GM23338 (cell line): ENCODE measurements around the gene SLC25A29. TPM values are rescaled to one million over a fixed set of nuclear protein-coding genes. Genes with fewer than 3 reads are reported as not detected.
"Not testable (repeated sequence)": the region's sequence is repeated elsewhere in the genome, so short reads cannot be mapped to it uniquely, and the experiment has no call there.

Source experiments
- ATAC-seq: fragments of 200-7000 bp; cut with Tn5 transposase; 3 replicates; pipeline ENCODE4 v1.9.1; 2020
- DNase-seq: peaks from one replicate; pipeline ENCODE4 v3.0.0-alpha.2; 2015; ENCODE audit warnings: low spot score
- H2AFZ ChIP-seq: fragments of 200-600 bp; sonication (generic); 2 replicates; pipeline ENCODE4 v1.8.0; 2016; ENCODE audit warnings: antibody characterized with exemption, mild to moderate bottlenecking, moderate library complexity
- H3F3A ChIP-seq: fragments of 200-600 bp; sonication (generic); replicated peaks from 2 replicates; pipeline ENCODE4 v1.8.0; 2017; ENCODE audit warnings: antibody characterized with exemption, mixed run types, low read depth
- H3K27ac ChIP-seq: fragments of 200-600 bp; sonication (generic); 2 replicates; pipeline ENCODE4 v1.6.1; 2016; ENCODE audit warnings: low read depth
- H3K27me3 ChIP-seq: fragments of 200-600 bp; sonication (generic); 2 replicates; pipeline ENCODE4 v1.8.0; 2016; ENCODE audit warnings: mild to moderate bottlenecking, mixed run types, moderate library complexity; ENCODE audit not compliant: insufficient read depth
- H3K36me3 ChIP-seq: fragments of 200-600 bp; sonication (generic); 2 replicates; pipeline ENCODE4 v1.8.0; 2016; ENCODE audit warnings: mild to moderate bottlenecking; ENCODE audit not compliant: insufficient read depth
- H3K4me1 ChIP-seq: fragments of 200-600 bp; sonication (generic); 2 replicates; pipeline ENCODE4 v1.8.0; 2016; ENCODE audit warnings: mild to moderate bottlenecking, moderate library complexity; ENCODE audit not compliant: insufficient read depth
- H3K4me2 ChIP-seq: fragments of 200-600 bp; sonication (generic); 2 replicates; pipeline ENCODE4 v1.7.1; 2017; ENCODE audit warnings: mixed run types
- H3K4me3 ChIP-seq: fragments of 200-600 bp; sonication (generic); 2 replicates; pipeline ENCODE4 v1.6.1; 2016; ENCODE audit warnings: mixed run types
- H3K79me2 ChIP-seq: fragments of 200-600 bp; sonication (generic); replicated peaks from 2 replicates; pipeline ENCODE4 v1.8.0; 2017; ENCODE audit warnings: mild to moderate bottlenecking; ENCODE audit not compliant: insufficient read depth
- H3K9me2 ChIP-seq: fragments of 200-600 bp; sonication (generic); 2 replicates; pipeline ENCODE4 v1.8.0; 2017; ENCODE audit not compliant: insufficient read depth
- H4K20me1 ChIP-seq: fragments of 200-600 bp; sonication (generic); replicated peaks from 2 replicates; pipeline ENCODE4 v1.8.0; 2017; ENCODE audit warnings: mild to moderate bottlenecking; ENCODE audit not compliant: insufficient read depth
- H3K27ac Mint-ChIP-seq: 2 replicates; pipeline ENCODE4 v1.8.0; 2020; ENCODE audit warnings: inconsistent platforms, mild to moderate bottlenecking, moderate library complexity, mixed read lengths
- H3K27me3 Mint-ChIP-seq: 3 replicates; pipeline ENCODE4 v1.8.0; 2022; ENCODE audit warnings: low read depth, mild to moderate bottlenecking, moderate library complexity, mixed read lengths, inconsistent platforms; ENCODE audit not compliant: insufficient read depth, poor library complexity
- H3K36me3 Mint-ChIP-seq: 3 replicates; pipeline ENCODE4 v1.8.0; 2021; ENCODE audit warnings: low read depth, mild to moderate bottlenecking, inconsistent platforms, moderate library complexity, mixed read lengths
- H3K4me1 Mint-ChIP-seq: 3 replicates; pipeline ENCODE4 v1.8.0; 2020; ENCODE audit warnings: mild to moderate bottlenecking, inconsistent platforms, mixed read lengths
- H3K4me3 Mint-ChIP-seq: 3 replicates; pipeline ENCODE4 v1.8.0; 2021; ENCODE audit warnings: moderate library complexity, mild to moderate bottlenecking, inconsistent platforms, mixed read lengths
- H3K9me3 Mint-ChIP-seq: 3 replicates; pipeline ENCODE4 v1.8.0; 2020; ENCODE audit warnings: moderate library complexity, mild to moderate bottlenecking, inconsistent platforms, mixed read lengths
- CREB1 ChIP-seq: fragments of 250-450 bp; sonication (Bioruptor Pico); IDR thresholded peaks from 2 replicates; pipeline ENCODE4 v1.5.0; 2020; ENCODE audit warnings: low read depth, mild to moderate bottlenecking, moderate library complexity
- CTCF ChIP-seq, 2 experiments: fragments of 200-600 bp in 1 of 2; sonication (generic) in 1 of 2; conservative IDR thresholded peaks; 2 replicates each; pipeline versions ENCODE4 v1.5.1 to v1.6.1; 2016 to 2017; ENCODE audit warnings: antibody characterized with exemption in 2 of 2, low read depth in 2 of 2, mild to moderate bottlenecking in 2 of 2, moderate library complexity in 1 of 2
- ETS1 ChIP-seq: IDR thresholded peaks from 2 replicates; pipeline ENCODE4 v1.6.1; 2016; ENCODE audit warnings: antibody characterized with exemption
- EZH2 ChIP-seq: fragments of 200-600 bp; sonication (generic); IDR thresholded peaks from one replicate; pipeline ENCODE4 v1.8.0; 2017; ENCODE audit warnings: antibody characterized with exemption, mild to moderate bottlenecking, low read depth; ENCODE audit not compliant: unreplicated experiment
- JUNB ChIP-seq: IDR thresholded peaks from one replicate; pipeline ENCODE4 v1.6.1; 2016; ENCODE audit warnings: antibody characterized with exemption; ENCODE audit not compliant: unreplicated experiment
- NANOG ChIP-seq: IDR thresholded peaks from 2 replicates; pipeline ENCODE4 v1.6.1; 2016; ENCODE audit warnings: antibody characterized with exemption, borderline replicate concordance
- POLR2AphosphoS5 ChIP-seq: IDR thresholded peaks from 2 replicates; pipeline ENCODE4 v1.6.1; 2016; ENCODE audit warnings: antibody characterized with exemption, low read depth
- STAT1 ChIP-seq: IDR thresholded peaks from one replicate; pipeline ENCODE4 v1.6.1; 2016; ENCODE audit warnings: antibody characterized with exemption; ENCODE audit not compliant: unreplicated experiment
- ZNF114 ChIP-seq: fragments of 250-450 bp; sonication (Bioruptor Pico); IDR thresholded peaks from 2 replicates; pipeline ENCODE4 v1.5.0; 2020; ENCODE audit warnings: mild to moderate bottlenecking, moderate library complexity
- ZNF331 ChIP-seq: fragments of 250-450 bp; sonication (Bioruptor Pico); IDR thresholded peaks from 2 replicates; pipeline ENCODE4 v1.5.0; 2020; ENCODE audit warnings: low read depth, mild to moderate bottlenecking, moderate library complexity
- polyA plus RNA-seq: library from polyadenylated mRNA; unstranded; fragments of >200 nt; fragmentation: Nextera tagmentation; extraction: Ambion mirVana; gene quantifications from 2 replicates; pipeline ENCODE4 v1.2.1, GENCODE V29; 2016
- total RNA-seq: library from RNA; depleted of rRNA; stranded (reverse); fragments of >200 nt; shearing (Covaris generic); gene quantifications from 2 replicates; pipeline ENCODE4 v1.2.3, GENCODE V29; 2014

Gene SLC25A29
- total and polyA plus RNA-seq, 2 experiments from 2014 or later, result 65.6 to 206 TPM

GRCh38 chr14:100288382-100289185, 17.7 kb downstream of the SLC25A29 start:
- H3K9me2 ChIP-seq, result no peaks in the 10 kb centered on the region
- H4K20me1 ChIP-seq, result peaks cover 13% of the 10 kb centered on the region
- no peaks in the 10 kb centered on the region; the same call in 1 of the 2 replicates for H3K36me3 ChIP-seq
- H3K79me2 ChIP-seq, result no peaks in the 10 kb centered on the region
- H3K27me3 ChIP-seq, result no peaks in the 10 kb centered on the region
- Mint-ChIP-seq H3K27me3 (peaks cover 18% of the 10 kb centered on the region), H3K9me3 (no peaks in the 10 kb centered on the region), H3K4me1 (peaks cover 46% of the 10 kb centered on the region), H3K27ac (peak overlapping the region; percentile 66; the same call in 1 of the 2 replicates), H3K4me3 (no peak overlapping the region), H3K36me3 (peaks cover 25% of the 10 kb centered on the region; the same call in 2 of the 3 replicates)
- no peak for DNase-seq
- H3K4me2 ChIP-seq, result no peak overlapping the region
- H3F3A ChIP-seq, result peaks cover 20% of the 10 kb centered on the region; the same call in 1 of the 2 replicates
- no peak overlapping the region for H2AFZ ChIP-seq
- peaks cover 13% of the 10 kb centered on the region for H3K4me1 ChIP-seq
- no peak for ATAC-seq
- TF ChIP-seq ETS1 (no peak), EZH2 (no peak), ZNF331 (CRISPR knock-in tag) (no peak)
- no peak overlapping the region for H3K4me3 ChIP-seq
- peak overlapping the region; percentile 45; the same call in 1 of the 2 replicates for H3K27ac ChIP-seq

GRCh38 chr14:100287998-100288295, 18.3 kb downstream of the SLC25A29 start:
- Histone ChIP-seq H4K20me1 (peaks cover 16% of the 10 kb centered on the region), H3K4me1 (peaks cover 13% of the 10 kb centered on the region), H3F3A (peaks cover 22% of the 10 kb centered on the region; the same call in 1 of the 2 replicates)
- not testable (repeated sequence) for ATAC-seq, H3K79me2 ChIP-seq, DNase-seq, H3K4me2 ChIP-seq, H2AFZ ChIP-seq, H3K4me3 Mint-ChIP-seq, H3K27ac ChIP-seq, H3K36me3 ChIP-seq, H3K9me2 ChIP-seq, H3K9me3 Mint-ChIP-seq, H3K4me3 ChIP-seq, H3K27ac Mint-ChIP-seq, H3K27me3 ChIP-seq
- Mint-ChIP-seq H3K27me3 (peaks cover 18% of the 10 kb centered on the region), H3K4me1 (peaks cover 46% of the 10 kb centered on the region), H3K36me3 (peaks cover 23% of the 10 kb centered on the region; the same call in 2 of the 3 replicates)

GRCh38 chr14:100287202-100287997, 18.8 kb downstream of the SLC25A29 start:
- Histone ChIP-seq H4K20me1 (peaks cover 20% of the 10 kb centered on the region), H3K4me1 (peaks cover 13% of the 10 kb centered on the region), H3K4me3 (no peak overlapping the region), H3F3A (peaks cover 28% of the 10 kb centered on the region; the same call in 1 of the 2 replicates), H3K79me2 (0 out of 2 replicates have a peak, but pooled peaks cover 6% of the 10 kb centered on the region), H3K27ac (peak overlapping the region; percentile 39; the same call in 1 of the 2 replicates), H3K4me2 (no peak overlapping the region), H3K27me3 (no peaks in the 10 kb centered on the region), H3K36me3 (no peaks in the 10 kb centered on the region; the same call in 1 of the 2 replicates), H3K9me2 (no peaks in the 10 kb centered on the region), H2AFZ (no peak overlapping the region)
- peaks cover 18% of the 10 kb centered on the region for H3K27me3 Mint-ChIP-seq
- H3K4me1 Mint-ChIP-seq, result peaks cover 46% of the 10 kb centered on the region
- H3K27ac Mint-ChIP-seq, result no peak overlapping the region
- peaks cover 23% of the 10 kb centered on the region; the same call in 2 of the 3 replicates for H3K36me3 Mint-ChIP-seq
- H3K9me3 Mint-ChIP-seq, result no peaks in the 10 kb centered on the region
- no peak overlapping the region for H3K4me3 Mint-ChIP-seq
- ATAC-seq (no peak), DNase-seq (no peak)
- TF ChIP-seq POLR2AphosphoS5, result no peak
- no peak for TF ChIP-seq NANOG
- no peak for TF ChIP-seq CTCF (conservative IDR thresholded peaks at IDR 0.05; ENCODE audit: low read depth in 2 of 2)
- TF ChIP-seq CREB1 (CRISPR knock-in tag), result no peak
- no peak for TF ChIP-seq JUNB
- no peak for TF ChIP-seq EZH2
- TF ChIP-seq STAT1, result no peak
- TF ChIP-seq ZNF331 (CRISPR knock-in tag), result no peak
- no peak for TF ChIP-seq ZNF114
- TF ChIP-seq ETS1, result no peak
